Stimulated activated CD8-positive, alpha-beta memory T cell treated with anti-CD3 and anti-CD28 coated beads, Interleukin-4, amount 100 ng/mL, for 48 hours (primary cell): ENCODE data around the gene XPC.
"Not testable (repeated sequence)": the region's sequence is repeated elsewhere in the genome, so short reads cannot be mapped to it uniquely, and the experiment has no call there.

ENCODE experiments used
- DNase-seq: peaks from one replicate; pipeline ENCODE4 v3.0.0-alpha.2; 2020

Gene XPC

GRCh38 chr3:14117468-14118399 lies 60.7 kb downstream of the XPC start:
- DNase-seq: no peak

GRCh38 chr3:14113965-14114635 lies 64.3 kb downstream of the XPC start:
- no peak for DNase-seq

GRCh38 chr3:14110699-14111098 lies 67.7 kb downstream of the XPC start:
- DNase-seq: no peak

GRCh38 chr3:14109821-14110220 lies 68.6 kb downstream of the XPC start:
- not testable (repeated sequence) for DNase-seq

- DNase-seq: no peak
Observed at GRCh38 chr3:14097616-14098391, 80.6 kb downstream of the XPC start.

GRCh38 chr3:14096742-14097141 lies 81.7 kb downstream of the XPC start:
- DNase-seq: no peak
